A549 treated with Hydrocortisone at 1 μM for 4 hours (cell line): ENCODE data around the gene HTR5A. TPM values are rescaled to one million over a fixed set of nuclear protein-coding genes. Genes with fewer than 3 reads are reported as not detected.

Experiments used
- total RNA-seq: library from RNA; stranded (reverse); fragments of 200-300 nt; extraction: Qiagen RNA extraction; gene quantifications from 5 replicates; pipeline ENCODE4 v1.2.3, GENCODE V29; 2022

The HTR5A gene
- not detected in 5 replicates for total RNA-seq

GRCh38 chr7:155069992-155070751 lies at the start of gene HTR5A:
Gene HTR5A, plus strand, starts transcription at chr7:155070324. Its CDS starts 576 bp downstream, at chr7:155070900.

Other genes starting within 250 kb of the HTR5A start
- gene PAXIP1, start 67.2 kb upstream of the HTR5A start, total RNA-seq, result 11.6 to 15.7 TPM (median 13.8 TPM) in 5 replicates
- 14.0 to 16.9 TPM (median 14.8 TPM) in 5 replicates for gene INSIG1, start 227.6 kb downstream of the HTR5A start, total RNA-seq